Stimulated activated CD4-positive, alpha-beta T cell treated with anti-CD3 and anti-CD28 coated beads, Interleukin-1b, Interleukin-23, amount 100 ng/mL, for 4 hours (primary cell): Measurements from ENCODE around the gene NRP2.

Experiments used
- DNase-seq, 2 donors: peaks; one replicate each; pipeline ENCODE4 v3.0.0-alpha.2; 2020; ENCODE audit warnings: low read depth in 2 of 2

Gene NRP2, protein sequence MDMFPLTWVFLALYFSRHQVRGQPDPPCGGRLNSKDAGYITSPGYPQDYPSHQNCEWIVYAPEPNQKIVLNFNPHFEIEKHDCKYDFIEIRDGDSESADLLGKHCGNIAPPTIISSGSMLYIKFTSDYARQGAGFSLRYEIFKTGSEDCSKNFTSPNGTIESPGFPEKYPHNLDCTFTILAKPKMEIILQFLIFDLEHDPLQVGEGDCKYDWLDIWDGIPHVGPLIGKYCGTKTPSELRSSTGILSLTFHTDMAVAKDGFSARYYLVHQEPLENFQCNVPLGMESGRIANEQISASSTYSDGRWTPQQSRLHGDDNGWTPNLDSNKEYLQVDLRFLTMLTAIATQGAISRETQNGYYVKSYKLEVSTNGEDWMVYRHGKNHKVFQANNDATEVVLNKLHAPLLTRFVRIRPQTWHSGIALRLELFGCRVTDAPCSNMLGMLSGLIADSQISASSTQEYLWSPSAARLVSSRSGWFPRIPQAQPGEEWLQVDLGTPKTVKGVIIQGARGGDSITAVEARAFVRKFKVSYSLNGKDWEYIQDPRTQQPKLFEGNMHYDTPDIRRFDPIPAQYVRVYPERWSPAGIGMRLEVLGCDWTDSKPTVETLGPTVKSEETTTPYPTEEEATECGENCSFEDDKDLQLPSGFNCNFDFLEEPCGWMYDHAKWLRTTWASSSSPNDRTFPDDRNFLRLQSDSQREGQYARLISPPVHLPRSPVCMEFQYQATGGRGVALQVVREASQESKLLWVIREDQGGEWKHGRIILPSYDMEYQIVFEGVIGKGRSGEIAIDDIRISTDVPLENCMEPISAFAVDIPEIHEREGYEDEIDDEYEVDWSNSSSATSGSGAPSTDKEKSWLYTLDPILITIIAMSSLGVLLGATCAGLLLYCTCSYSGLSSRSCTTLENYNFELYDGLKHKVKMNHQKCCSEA

GRCh38 chr2:205682239-205682970 is at the start of gene NRP2:
TSS of gene NRP2 (plus strand) at chr2:205682501. CDS start at chr2:205683291, 790 bp downstream.
- DNase-seq, result peak in 1 of 2 donors; percentile 45

- DNase-seq, result no peak
These were observed 48.3 kb upstream of the NRP2 start for GRCh38 chr2:205633994-205634393.

- no peak for DNase-seq
These were observed 45.6 kb upstream of the NRP2 start for GRCh38 chr2:205636549-205637319.

DNA sequence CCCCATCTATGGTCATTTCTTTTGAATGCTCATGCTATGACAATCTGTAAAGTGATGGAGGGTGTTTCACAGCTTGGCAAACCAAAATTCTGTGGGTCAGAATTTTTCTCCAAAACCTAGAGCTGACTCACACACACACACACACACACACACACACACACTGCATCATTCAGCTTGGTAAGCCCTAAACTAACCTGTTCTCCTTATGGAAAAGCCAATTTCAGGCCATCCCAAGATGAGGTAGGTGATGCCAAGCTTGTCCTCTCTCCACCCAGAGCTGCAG is 45.0 kb upstream of the NRP2 start:
- no peak for DNase-seq

GRCh38 chr2:205637779-205638503 is 44.4 kb upstream of the NRP2 start:
- DNase-seq, result no peak

DNA sequence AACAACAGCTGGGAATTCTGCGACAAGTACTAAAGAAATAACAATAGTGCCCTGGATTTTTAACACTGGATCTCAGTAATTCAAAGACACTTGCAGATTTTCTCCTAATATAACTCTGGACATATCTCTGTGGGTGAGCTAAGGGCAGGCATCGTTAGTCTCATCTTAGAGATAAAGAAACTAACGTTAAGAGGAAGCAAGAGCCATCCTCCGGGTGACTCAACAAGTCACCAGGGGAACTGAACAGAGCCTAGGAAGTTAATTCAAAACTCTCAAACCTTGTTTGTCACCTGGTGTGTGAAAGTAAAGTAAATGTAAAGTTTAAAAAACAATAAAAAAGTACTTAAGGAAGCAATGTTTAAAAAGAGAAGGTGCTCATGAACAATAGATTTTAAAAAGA is 41.6 kb upstream of the NRP2 start:
- DNase-seq, result no peak

DNA sequence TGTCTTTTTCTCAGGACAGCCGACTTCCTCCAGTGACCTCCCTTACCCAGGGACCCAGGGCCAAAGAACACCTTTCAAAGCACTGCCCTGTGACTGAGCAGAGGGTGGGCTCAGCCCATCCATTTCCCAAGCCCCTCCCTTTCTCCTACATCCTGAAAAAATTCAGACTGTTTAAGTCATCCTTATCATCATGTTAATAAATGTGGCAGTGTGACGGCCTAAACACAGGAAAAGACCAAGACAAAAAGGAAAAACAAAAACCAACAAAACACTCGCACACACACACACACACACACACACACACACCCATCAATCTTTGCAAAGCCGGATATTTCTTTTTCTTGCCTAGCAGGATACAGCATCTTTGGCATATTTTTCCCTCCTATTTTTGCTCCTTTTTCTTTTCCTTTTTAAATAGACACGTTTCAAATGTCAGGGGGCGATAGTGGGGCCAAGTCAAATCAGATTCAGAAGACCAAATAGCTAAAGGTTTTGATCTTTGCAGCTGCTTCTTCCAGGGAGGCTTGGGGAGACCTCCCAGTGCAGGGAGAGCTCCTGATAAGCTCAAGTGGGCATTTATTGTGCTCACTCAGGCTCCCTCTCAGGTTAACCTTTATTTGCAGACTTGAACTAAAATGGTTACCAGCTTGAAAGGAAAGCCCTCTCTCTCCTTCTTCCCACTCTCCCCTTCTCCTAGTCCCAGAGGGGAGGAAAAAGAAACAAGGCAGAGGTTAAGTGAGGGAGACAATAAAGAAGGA is 39.5 kb upstream of the NRP2 start:
- DNase-seq, result no peak

- DNase-seq, result no peak
These were observed 38.9 kb upstream of the NRP2 start for GRCh38 chr2:205643391-205643885.

DNA sequence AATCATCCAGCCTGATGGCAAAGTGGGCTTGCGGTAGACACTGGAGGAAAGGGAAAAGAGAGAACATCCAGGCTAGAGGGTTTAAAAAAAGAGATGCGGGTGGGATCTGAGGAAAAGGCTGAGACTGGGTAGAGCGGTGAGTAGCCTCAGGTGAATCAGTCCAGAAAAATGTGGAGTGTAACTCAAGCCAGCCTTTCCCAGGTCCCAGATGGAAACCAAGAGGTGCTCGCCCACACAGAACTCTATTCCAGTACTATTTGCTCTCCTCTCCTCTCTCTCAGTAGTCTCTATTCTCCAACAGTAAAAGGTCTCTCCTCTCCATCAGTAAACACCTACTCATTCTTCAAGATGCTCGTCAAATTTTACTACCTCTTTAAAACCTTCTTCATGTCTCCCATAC is 38.3 kb upstream of the NRP2 start:
- no peak for DNase-seq

DNA sequence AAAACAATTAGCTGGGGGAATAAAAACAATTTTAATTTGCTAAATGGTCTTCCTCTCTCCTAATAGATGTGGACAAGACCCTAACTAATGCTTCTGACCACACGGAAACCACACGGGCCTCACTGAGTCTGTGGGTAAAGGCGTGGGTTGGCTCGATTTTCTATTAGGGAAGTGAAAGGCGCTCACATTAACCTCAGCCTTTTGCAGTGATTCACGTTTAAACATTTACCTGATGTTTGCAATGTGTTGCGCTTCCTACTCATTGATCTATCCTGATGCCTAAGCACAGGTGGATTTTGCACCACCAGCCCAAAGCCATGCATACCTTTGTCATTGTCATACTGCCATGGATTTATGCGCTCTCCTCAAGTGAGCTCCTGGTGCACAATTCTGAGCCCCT is 35.6 kb upstream of the NRP2 start:
- DNase-seq, result no peak

DNA sequence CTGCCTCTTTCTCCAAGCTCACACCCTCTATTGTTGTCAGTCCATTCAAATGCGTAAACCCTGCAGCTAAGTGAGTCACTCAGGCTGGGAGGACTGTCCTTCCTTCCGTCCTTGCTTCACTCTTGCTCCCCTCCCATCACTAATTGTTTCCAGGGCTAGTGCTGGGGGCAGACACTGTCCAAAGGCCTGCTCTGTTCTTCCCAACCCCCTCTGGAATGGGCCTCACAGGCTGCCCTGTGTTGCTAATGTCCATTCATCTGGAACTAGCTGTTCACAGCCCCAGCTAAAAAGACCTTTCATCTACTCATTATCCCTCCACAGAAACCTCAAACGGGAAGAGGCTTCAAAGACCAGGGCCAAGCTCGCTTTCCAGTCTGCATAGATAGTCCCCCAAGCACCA is 31.9 kb upstream of the NRP2 start:
- DNase-seq, result no peak

- DNase-seq, result no peak
These were observed 31.4 kb upstream of the NRP2 start for GRCh38 chr2:205650931-205651330.

DNA sequence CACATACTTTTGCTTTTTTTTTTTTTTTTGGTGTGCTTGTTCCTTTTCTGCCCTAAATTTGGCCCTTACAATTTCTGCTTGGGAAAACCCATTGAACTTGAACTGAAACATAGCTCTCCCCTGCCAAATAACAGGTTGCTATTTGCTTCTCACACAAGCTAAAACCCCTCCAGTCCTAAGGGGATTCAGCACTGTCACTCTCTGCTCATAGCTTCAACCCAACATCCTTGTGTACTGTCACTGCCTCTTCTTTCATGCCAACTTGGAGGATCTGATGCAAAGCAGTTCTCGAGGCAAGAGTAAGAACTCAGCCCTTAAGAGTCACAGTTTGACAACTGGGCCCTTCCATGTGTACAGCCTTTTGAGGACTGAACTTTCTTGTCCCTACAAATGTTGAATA is 30.6 kb upstream of the NRP2 start:
- DNase-seq, result no peak

DNA sequence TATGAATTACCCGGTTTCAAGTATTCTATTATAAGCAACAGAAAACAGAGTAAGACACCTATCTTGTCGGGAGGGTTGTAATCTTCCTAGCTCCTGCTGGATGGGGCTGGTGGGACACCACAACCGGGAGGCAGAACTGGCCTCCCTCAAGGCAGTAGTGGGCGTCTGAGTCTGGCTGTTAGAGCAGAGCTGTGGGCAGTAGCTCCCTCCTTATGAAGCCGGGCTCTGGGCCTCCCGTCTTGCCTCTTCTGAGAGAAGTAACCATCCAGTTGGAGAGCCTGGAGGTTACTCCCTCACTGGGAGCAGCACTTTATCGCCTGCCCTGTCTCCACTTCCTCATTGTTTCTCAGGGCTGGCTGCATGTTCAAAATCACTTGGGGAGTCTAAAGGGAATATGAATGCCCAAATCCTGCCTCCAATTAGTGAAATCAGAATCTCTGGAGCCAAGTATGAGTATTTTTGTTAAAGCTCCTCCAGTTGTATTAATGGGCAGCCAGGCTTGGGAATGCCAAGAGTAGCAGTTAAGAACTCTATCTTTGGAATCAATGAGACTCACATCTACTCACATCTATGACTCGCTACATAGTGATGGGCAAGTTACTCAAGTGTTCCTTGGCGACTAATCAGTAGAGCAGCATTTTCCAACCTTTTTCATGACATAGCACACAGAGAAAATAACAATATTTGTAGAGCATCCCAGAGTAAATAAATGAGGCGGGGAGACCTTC is 27.3 kb upstream of the NRP2 start:
- no peak for DNase-seq

- no peak for DNase-seq
These were observed 26.4 kb upstream of the NRP2 start for GRCh38 chr2:205655779-205656456.

DNA sequence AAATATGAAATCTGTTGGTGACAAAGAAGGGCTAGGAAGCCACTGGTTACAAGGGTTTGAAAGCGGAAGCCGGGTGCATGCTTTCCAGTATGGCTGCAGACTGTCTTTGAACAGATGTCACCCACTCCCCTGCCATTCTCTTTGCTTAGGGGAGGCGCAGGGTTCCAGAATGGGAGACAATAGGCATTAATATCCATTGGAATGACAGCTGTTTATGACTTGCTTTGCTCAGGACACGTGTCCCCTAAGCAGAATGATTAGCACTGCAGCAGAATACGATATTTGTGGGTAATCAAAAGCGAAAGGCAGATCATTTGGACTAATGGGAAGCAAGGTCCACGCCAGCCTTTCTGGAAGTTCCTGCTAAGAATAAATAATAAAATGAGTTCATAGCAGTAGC is 25.8 kb upstream of the NRP2 start:
- DNase-seq, result no peak

DNA sequence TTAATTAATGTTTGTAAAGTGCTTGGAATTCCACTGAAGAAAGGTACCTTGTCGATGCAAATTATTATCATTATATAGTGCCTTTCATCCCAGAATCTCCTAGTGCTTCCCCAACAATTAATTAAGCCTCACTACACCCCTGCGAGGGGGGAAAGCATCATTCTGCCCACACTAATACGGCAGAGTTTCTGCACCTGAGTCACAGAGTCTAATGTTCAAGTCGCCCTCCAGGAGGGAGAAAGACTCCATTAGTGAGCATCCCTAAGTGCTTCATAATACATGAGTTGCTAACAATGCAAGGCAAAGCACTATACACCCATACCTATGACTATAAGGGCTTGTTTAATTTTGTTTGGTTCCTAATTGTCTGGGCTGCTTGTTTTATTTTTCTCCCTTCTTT is 25.4 kb upstream of the NRP2 start:
- DNase-seq, result no peak

DNA sequence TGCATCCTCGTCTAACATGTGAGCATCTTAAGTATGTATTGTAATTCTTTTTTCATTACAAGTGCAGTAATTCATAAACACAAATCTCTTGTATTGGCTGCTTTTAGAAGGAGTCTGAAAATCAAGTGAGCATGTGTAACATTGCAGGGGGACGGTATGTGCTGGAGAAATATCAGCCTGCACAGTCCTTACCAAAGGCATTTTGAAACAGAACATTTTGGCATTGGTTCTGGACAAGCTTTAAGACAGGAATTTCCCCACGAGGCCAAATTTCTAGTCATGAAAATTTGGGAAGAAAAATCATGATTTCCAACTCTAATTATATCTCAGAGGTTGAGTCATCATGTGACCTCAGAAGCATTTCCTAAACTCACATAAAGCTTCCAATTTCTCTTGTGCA is 24.7 kb upstream of the NRP2 start:
- DNase-seq, result no peak

DNA sequence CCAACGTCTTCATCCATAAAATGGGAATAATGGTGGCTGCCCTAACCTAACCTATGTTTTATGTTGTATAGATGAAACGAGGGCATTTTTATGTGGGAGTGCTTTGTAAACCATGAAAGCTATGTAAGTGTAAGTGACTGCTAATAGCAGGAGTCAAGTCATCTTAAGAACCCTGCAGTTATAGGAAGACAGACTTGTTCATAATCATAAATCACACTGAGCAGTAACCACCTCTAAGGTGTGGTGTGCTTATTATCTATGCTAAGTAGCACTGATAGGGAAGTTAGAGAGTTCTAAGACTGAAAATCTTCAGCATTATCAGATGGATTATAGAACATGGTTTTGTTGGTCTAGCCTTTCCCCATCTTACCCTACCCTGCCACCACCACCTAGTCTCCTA is 24.2 kb upstream of the NRP2 start:
- DNase-seq, result no peak
